Epithelial cell of esophagus (primary cell): Measurements from ENCODE around the gene PDIA4.
"Not testable (repeated sequence)": the region's sequence is repeated elsewhere in the genome, so short reads cannot be mapped to it uniquely, and the experiment has no call there.

ENCODE experiments used
- DNase-seq: peaks from one replicate; pipeline ENCODE4 v3.0.0; 2010; ENCODE audit warnings: low read depth
- H3K4me3 ChIP-seq: 2 replicates; pipeline ENCODE4 v1.5.1; 2011; ENCODE audit warnings: mild to moderate bottlenecking, low read length, control low read depth
- TF ChIP-seq, protein P1 (sequence below): IDR thresholded peaks from 2 replicates; pipeline ENCODE4 v1.5.1; 2011; ENCODE audit warnings: low read depth, mild to moderate bottlenecking, low read length, control low read depth, inconsistent platforms; ENCODE audit not compliant: insufficient read depth; ENCODE audit errors: missing control alignments

Gene PDIA4

DNA sequence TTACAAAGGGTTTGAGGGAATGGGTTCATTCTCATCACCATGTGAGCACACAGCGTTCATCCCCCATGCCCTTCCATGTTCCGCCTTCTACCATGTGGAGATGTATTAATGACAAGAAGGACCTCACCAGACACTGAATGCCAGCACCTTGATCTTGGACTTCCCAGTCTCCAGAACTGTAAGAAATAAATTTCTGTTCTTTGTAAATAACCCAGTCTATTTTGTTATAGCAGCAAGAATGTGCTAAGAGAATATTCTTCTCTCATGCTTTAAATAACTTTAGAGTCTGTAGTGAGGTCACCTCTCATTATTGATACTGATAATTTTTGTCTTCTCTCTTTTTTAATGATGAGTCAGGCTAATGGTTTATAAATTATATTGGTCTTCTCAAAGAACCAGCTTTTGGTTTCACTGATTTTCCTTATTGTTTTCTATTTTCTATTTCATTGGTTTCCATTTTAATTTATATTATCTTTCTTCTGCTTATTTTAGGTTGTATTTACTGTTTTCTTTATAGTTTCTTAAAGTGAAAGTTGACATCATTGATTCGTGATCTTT, 3.1 kb upstream of the PDIA4 start:
- TF ChIP-seq, protein P1, sequence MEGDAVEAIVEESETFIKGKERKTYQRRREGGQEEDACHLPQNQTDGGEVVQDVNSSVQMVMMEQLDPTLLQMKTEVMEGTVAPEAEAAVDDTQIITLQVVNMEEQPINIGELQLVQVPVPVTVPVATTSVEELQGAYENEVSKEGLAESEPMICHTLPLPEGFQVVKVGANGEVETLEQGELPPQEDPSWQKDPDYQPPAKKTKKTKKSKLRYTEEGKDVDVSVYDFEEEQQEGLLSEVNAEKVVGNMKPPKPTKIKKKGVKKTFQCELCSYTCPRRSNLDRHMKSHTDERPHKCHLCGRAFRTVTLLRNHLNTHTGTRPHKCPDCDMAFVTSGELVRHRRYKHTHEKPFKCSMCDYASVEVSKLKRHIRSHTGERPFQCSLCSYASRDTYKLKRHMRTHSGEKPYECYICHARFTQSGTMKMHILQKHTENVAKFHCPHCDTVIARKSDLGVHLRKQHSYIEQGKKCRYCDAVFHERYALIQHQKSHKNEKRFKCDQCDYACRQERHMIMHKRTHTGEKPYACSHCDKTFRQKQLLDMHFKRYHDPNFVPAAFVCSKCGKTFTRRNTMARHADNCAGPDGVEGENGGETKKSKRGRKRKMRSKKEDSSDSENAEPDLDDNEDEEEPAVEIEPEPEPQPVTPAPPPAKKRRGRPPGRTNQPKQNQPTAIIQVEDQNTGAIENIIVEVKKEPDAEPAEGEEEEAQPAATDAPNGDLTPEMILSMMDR, result no peak
- no peak for DNase-seq
- no peak overlapping the region for H3K4me3 ChIP-seq

DNA sequence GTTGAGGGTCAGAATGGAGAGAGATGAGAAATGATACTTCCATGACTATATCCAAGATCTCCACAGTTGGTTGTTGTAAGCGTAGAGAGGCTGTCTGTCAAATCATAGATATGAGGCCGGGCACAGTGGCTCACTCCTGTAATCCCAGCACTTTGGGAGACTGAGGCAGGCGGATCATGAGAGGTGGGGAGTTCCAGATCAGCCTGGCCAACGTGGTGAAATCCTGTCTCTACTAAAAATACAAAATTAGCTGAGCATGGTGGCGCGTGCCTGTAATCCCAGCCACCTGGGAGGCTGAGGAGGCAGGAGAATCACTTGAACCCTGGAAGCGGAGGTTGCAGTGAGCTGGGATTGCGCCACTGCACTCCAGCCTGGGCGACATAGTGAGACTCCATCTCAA, 2.1 kb upstream of the PDIA4 start:
- not testable (repeated sequence) for H3K4me3 ChIP-seq, DNase-seq

DNA sequence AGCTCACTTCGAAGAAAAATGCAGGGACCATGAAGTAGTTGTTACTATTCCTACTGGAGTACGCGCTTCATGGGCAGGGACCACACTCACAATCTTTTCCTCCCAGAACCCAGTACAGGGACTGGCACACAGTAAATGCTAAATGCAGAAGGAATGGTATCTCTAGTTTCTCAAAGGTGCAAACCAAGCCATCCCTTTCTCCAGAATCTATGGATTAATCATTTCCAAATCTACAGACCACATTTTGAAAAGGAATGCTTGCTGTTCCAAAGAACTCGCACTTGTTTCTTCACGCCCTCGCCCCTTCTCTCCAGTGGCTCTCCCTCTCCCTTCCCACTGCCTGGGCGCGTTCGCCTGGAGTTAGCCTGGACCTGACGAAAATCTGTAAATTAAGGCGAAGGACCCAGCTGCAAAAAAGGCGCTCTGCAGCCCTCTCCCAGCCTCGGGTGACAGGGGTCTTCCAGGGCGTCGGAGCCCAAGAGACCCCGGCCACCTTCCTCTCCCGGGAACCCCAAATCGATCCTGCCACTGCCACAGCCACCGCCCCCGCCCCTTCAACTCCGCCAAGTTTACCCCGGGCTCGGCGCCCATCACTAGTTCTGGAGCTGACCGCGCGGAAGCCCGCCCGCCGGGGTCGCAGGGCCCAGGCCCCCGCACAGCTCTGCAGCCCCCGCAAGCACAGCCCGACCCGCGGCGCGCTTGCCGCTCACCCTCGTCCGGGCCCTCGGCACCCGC, 527 bp downstream of the PDIA4 start:
- peak; percentile 17 for DNase-seq
- TF ChIP-seq, protein P1, result no peak
- H3K4me3 ChIP-seq, result peak overlapping the region; percentile 68

DNA sequence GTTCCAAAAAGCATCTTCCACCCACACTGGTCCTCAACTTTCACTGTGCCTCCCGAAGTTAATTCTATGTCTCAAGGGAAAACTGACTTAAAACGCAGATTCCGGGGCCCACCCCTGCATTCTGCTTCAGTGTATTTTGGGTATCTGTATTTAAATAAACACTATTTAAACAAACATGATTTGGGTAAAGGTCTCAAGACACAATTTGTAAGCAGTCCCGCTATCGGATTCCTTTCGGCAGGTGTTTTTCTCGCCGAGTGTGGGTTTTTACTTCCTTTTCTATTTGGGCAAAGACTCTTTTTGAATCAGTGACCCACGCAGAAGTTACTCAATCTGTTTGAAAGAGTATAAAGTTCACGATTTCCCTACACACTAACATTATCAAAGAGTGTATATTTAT, 1.2 kb downstream of the PDIA4 start:
- H3K4me3 ChIP-seq, result peak overlapping the region; percentile 68
- DNase-seq, result no peak
- TF ChIP-seq, protein P1, result no peak

DNA sequence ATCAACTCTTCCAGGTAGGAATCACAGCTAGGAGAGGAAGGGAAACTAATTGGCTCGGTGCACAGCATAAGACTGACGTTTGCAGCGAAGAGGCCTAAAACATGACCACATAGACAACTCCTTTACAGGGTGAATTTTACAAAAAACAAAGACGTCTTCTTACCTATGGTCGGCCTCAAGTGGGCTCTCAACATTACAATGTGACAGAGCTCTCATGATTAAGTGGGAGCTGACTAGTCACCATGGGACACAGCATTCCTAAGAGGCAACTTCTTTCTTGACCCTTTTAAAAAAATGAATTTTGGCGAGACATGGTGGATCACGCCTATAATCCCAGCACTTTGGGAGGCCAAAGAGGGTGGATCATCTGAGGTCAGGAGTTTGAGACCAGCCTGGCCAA, 4.6 kb downstream of the PDIA4 start:
- no peak overlapping the region for H3K4me3 ChIP-seq
- TF ChIP-seq, protein P1, result no peak
- no peak for DNase-seq

DNA sequence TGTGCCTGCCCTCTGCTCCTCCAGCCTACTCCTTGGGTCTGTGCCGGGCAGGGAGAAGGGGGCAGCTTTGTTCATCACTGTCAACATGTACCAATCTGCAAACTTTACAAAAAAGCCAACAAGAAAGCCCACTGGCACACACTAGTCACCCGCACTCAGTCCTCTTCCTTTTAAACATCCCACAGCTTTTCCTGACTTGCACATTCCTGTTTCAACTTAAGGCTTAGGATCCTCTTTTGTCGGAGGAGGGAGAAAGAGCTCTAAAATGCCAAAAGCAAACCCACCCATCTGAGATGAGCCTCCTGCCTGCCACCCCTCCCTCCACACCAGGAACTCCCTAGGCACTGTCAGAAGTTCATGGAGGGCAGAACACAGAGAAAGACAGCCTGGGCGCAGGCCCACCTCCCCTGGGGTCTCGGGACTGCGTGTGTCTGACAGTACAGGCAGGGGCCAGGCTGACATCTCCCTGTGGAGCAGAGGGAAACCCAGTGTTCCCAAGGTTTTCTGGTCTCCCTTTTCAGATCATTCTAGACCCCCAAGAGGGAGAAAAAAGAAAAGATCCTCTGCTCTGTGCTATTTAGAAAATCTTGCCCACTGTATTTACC, 5.4 kb downstream of the PDIA4 start:
- H3K4me3 ChIP-seq, result no peak overlapping the region
- no peak for DNase-seq
- TF ChIP-seq, protein P1, result no peak

DNA sequence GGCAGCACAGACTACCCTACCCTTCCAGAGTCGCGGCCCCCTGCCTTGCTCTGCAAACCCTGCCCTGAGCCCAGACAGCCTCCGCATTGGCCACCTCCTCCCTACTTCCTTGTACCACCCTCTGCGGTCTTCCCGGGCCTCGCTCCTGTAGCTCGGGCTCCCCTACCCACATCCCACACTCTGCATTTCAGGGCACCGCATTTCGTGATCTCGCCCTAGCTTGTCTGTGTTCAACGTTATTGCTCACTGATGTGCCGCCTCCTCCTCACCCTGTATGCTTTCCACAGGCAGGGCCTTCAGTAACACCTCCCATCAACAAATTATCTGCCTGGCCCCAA, 6.6 kb downstream of the PDIA4 start:
- no peak for DNase-seq
- TF ChIP-seq, protein P1, result no peak
- no peak overlapping the region for H3K4me3 ChIP-seq
